GM19025 (cell line): ENCODE results near the gene KIR2DL4.
"Not testable (repeated sequence)": the region's sequence is repeated elsewhere in the genome, so short reads cannot be mapped to it uniquely, and the experiment has no call there.

Experiments
- ATAC-seq: cut with Tn5 transposase; IDR thresholded peaks from one replicate; pipeline ENCODE4 v1.9.1; 2021; ENCODE audit warnings: mild to moderate bottlenecking, low read depth, moderate library complexity; ENCODE audit not compliant: unreplicated experiment

Gene KIR2DL4

DNA sequence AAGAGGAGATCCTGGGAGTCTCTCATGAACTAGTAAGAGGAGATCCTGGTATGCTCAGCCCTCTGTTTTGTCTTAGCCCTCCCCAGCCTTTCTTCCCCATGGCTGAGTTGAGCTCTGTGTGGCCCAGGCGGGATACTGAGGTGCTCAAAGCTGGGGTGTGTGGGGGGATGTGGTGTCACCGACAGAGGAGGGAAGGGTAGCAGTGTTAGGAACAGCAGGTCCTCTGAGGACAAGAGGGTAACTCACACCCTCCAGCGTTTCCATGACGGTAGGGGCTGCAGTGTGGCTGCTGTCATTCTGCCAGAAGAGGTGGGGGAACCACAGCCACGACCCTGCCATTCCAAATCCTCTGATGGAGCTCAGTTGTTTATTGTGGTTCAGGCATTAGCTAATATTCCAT is 691 bp downstream of the KIR2DL4 start:
- ATAC-seq: no peak

DNA sequence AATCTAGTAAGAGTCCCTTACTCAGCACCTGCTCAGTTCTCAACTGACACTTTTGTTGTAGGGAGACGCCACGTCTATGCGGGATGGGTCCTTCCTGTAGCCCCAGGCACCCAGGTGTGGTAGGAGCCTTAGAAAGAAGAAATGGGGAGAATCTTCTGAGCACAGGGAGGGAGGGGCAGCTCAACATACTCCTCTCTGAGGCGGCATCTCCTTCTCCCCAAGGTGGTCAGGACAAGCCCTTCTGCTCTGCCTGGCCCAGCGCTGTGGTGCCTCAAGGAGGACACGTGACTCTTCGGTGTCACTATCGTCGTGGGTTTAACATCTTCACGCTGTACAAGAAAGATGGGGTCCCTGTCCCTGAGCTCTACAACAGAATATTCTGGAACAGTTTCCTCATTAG is 1.2 kb downstream of the KIR2DL4 start:
- ATAC-seq: no peak

DNA sequence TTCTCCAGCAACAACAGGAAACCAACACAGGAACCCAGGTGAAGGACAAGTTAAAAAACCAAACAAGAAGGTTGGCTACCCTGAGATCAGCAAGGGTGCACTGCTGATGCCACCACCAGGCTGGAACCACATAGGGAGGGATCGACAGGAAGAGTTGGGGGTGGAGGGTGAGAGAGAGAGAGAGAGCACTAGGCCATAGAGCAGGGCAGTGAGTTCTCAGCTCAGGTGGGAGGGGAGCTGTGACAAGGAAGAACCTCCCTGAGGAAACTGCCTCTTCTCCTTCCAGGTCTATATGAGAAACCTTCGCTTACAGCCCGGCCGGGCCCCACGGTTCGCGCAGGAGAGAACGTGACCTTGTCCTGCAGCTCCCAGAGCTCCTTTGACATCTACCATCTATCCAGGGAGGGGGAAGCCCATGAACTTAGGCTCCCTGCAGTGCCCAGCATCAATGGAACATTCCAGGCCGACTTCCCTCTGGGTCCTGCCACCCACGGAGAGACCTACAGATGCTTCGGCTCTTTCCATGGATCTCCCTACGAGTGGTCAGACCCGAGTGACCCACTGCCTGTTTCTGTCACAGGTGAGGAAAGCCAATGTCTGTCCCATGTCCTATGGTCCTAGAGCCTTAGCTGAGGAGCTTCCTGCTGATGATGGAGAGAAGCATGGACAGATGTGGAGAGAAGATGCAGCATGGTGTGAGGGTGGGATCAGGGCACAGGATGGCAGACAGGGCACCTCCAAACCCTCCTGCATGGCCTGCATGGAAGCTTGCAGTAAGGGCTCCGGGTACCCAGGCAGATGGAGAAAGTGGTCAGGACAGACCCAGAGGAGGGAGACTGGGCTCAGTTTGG is 2.5 kb downstream of the KIR2DL4 start:
- ATAC-seq: no peak

DNA sequence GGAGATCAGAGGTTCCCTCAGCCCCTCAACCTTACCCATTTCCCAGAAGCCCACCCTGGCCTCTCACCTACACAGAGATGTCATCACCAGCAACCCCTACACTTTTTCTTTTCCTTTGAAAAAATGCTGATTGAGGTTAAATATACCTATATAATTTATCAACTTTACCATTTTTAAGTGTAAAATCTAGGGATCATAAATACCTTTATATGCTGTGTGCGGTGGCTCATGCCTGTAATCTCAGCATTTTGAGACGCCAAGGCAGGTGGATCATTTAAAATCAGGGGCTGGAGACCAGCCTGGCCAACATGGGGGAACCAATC is 3.1 kb downstream of the KIR2DL4 start:
- ATAC-seq: no peak

DNA sequence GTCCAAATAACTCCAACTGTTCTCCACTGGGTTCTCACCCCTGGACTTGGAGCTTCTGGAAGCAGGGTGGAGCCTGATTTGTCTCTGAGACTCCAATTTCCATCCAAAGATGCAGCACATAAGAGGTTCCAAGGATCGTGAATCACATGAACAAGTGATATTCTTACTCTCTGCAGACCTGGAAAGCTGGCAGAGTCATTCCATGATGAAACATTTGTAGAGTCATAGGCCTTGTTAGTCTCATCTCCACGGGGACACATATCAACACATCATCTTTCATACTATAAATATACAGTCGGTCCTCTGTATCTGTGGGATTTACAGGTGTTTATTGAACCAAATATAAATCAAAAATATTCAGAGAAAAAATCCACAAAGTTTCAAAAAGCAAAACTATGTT is 11.2 kb downstream of the KIR2DL4 start:
- not testable (repeated sequence) for ATAC-seq

DNA sequence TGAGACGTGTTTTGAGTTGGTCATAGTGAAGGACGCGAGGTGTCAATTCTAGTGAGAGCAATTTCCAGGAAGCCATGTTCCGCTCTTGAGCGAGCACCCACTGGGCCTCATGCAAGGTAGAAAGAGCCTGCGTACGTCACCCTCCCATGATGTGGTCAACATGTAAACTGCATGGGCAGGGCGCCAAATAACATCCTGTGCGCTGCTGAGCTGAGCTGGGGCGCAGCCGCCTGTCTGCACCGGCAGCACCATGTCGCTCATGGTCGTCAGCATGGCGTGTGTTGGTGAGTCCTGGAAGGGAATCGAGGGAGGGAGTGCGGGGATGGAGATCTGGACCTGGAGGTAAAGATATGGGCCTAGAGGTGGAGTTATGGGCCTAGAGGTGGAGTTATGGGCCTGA is 12.8 kb downstream of the KIR2DL4 start, which contains the start of gene KIR3DL1:
Gene KIR3DL1 (plus strand): TSS at position 218 of the 400 bp plus-strand sequence.
- ATAC-seq: not testable (repeated sequence)

DNA sequence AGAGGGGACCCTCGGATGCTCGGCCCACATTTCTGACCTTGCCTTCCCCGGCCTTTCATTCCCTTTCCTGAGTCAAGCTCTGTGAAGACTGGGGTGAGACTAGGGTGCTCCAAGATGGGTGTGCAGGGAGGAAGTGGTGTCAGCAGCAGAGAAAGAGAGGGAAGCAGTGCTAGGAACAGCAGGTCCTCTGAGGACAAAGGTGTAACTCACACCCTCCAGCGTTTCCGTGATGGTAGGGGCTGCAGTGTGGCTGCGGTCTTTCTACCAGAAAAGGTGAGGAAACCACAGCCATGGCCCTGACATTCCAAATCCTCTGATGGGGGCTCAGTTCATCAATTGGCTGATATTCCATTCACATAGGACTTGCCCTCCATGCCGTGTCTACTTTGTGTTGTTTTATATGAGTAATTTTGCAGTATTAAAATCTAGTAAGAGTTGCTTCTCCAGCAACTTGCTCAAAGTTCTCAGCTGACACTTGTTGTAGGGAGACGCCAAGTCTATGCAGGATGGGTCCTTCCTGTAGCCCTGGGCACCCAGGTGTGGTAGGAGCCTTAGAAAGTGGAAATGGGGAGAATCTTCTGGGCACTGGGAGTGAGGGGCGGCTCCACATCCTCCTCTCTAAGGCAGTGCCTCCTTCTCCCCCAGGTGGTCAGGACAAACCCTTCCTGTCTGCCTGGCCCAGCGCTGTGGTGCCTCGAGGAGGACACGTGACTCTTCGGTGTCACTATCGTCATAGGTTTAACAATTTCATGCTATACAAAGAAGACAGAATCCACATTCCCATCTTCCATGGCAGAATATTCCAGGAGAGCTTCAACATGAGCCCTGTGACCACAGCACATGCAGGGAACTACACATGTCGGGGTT is 14.5 kb downstream of the KIR2DL4 start:
- no peak for ATAC-seq

DNA sequence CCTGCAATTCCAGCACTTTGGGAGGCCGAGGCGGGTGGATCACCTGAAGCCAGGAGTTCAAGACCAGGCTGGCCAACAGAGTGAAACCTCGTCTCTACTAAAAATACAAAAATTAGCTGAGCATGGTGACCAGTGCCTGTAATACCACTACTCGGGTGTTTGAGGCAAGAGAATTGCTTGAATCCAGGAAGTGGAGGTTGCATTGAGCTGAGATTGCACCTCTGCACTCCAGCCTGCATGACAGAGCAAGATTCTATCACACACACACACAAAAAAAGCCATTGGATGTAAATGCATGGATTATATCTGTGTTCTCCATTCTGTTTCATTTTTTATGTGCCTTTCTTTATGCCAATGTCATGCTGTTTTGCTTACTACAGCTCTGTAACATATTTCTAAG is 21.0 kb downstream of the KIR2DL4 start:
- not testable (repeated sequence) for ATAC-seq

DNA sequence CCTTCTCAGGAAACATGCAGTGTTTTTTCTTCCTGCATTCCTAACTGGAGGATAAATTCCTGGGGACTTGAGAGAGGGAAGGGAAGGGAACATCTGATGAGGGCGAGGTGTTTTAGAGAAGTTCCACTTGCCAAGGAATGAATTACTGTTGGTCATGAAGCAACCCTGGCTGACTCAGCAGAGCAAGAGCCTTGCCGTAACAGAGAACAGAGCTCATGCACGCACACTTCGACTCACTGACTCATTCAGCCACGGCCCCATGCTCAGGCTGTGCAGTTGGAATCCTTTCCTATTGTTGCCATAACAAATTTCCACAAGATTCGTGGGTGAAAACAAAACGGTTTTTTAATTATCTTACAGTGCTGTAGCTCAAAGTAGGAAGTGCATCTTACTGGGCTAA is 21.9 kb downstream of the KIR2DL4 start:
- not testable (repeated sequence) for ATAC-seq

DNA sequence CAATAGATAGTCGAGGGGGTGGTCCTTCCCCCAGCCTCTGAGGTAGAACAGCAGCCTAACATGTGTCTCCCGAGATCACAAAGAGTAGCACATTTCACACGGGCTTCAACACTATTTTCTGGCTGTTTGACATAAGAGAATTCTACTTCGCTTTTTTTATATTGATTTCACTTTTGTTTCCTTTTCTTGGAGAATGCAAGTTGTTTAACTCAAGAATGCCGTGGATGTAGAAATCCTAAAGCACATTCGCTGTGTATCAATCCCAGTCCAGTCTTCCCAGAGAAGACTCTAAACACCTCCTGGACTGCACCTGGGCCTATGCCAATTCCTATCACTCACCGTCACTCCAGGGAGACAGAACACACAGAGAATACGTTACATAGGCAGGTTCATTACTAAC is 24.7 kb downstream of the KIR2DL4 start:
- ATAC-seq: not testable (repeated sequence)

DNA sequence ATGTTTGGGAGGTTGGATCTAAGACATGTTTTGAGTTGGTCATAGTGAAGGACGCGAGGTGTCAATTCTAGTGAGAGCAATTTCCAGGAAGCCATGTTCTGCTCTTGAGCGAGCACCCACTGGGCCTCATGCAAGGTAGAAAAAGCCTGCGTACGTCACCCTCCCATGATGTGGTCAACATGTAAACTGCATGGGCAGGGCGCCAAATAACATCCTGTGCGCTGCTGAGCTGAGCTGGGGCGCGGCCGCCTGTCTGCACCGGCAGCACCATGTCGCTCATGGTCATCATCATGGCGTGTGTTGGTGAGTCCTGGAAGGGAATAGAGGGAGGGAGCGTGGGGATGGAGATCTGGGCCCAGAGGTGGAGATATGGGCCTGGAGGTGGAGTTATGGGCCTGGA is 29.1 kb downstream of the KIR2DL4 start, which contains the start of gene KIR2DS4:
Gene KIR2DS4 (plus strand): TSS at position 181 of the 400 bp plus-strand sequence.
- ATAC-seq: not testable (repeated sequence)

DNA sequence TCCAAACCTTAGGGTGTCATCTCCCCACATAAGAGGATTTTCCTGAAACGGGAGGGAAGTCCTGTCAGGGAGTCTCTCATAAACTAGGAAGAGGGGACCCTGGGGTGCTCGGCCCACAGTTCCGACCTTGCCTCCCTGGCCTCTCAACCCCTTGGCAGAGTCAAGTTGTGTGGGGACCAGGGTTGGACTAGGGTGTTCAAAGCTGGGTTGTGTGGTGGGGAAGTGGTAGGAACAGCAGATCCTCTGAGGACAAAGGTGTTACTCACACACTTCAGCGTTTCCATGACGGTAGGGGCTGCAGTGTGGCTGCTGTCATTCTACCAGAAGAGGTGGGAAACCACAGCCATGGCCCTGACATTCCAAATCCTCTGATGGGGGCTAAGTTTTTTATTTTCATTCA is 31.7 kb downstream of the KIR2DL4 start:
- not testable (repeated sequence) for ATAC-seq

DNA sequence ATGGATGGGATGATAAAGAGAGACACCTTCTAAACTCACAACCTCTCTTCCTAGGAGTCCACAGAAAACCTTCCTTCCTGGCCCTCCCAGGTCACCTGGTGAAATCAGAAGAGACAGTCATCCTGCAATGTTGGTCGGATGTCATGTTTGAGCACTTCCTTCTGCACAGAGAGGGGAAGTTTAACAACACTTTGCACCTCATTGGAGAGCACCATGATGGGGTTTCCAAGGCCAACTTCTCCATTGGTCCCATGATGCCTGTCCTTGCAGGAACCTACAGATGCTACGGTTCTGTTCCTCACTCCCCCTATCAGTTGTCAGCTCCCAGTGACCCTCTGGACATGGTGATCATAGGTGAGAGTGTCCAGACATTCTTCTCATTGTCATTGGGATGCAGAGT is 34.1 kb downstream of the KIR2DL4 start:
- not testable (repeated sequence) for ATAC-seq

DNA sequence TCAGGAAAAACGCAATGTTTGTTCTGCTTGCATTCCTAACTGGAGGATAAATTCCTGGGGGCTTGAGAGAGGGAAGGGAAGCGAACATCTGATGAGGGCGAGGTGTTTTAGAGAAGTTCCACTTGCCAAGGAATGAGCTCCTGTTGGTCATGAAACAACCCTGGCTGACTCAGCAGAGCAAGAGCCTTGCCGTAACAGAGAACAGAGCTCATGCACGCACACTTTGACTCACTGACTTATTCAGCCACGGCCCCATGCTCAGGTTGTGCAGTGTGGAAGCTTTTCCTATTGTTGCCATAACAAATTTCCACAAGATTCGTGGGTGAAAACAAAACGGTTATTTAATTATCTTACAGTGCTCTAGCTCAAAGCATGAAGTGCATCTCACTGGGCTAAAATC is 39.8 kb downstream of the KIR2DL4 start:
- ATAC-seq: not testable (repeated sequence)

DNA sequence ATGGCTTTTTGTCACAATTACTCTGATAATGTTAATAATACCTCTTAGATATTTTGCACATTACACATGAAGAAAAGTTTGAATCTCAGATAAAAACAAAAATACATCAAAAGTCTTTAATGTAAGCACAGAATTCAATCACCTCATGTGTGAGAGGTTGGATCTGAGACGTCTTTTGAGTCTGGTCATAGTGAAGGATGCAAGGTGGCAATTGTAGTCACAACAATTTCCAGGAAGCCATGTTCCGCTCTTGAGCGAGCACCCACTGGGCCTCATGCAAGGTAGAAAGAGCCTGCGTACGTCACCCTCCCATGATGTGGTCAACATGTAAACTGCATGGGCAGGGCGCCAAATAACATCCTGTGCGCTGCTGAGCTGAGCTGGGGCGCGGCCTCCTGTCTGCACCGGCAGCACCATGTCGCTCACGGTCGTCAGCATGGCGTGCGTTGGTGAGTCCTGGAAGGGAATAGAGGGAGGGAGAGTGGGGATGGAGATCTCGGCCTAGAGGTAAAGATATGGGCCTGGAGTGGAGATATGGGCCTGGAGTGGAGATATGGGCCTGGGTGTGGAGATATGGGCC is 46.7 kb downstream of the KIR2DL4 start, which contains the start of gene KIR3DL2:
Gene KIR3DL2 (plus strand): TSS at position 383 of the 580 bp plus-strand sequence. CDS start 33 bp downstream, at position 416.
- not testable (repeated sequence) for ATAC-seq

DNA sequence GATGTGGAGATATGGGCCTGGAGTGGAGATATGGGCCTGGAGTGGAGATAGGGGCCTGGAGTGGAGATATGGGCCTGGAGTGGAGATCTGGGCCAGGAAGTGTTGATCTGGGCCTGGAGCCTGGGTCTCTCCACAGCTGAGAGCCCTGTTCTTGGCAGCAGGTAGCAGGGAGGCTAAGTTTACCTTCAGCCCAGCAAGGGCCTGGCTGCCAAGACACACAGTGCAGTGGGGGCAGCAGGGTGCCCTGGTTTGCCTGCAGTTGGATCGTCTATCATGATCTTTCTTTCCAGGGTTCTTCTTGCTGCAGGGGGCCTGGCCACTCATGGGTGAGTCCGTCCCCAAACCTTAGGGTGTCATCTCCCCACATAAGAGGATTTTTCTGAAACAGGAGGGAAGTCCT is 47.5 kb downstream of the KIR2DL4 start:
- no peak for ATAC-seq

DNA sequence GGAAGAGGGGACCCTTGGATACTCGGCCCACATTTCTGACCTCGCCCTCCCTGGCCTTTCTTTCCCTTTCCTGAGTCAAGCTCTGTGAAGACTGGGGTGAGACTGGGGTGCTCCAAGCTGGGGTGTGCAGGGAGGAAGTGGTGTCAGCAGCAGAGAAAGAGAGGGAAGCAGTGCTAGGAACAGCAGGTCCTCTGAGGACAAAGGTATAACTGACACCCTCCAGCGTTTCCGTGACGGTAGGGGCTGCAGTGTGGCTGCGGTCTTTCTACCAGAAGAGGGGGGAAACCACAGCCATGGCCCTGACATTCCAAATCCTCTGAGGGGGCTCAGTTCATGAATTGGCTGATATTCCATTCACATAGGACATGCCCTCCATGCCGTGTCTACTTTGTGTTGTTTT is 47.9 kb downstream of the KIR2DL4 start:
- ATAC-seq: no peak

DNA sequence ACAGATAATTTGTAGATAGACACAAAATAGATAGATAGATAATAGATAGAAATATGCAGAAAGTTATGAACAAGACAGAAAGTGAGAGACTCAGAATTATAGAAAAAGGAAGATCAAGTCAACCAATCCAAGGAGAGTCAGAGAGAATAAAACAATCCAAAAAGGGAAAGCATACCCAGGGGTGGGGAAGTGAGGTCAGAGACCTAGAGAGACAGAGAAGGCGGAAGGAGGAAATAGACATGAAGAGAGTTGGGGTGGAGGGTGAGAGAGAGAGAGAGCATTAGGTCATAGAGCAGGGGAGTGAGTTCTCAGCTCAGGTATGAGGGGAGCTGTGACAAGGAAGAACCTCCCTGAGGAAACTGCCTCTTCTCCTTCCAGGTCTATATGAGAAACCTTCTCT is 51.8 kb downstream of the KIR2DL4 start:
- ATAC-seq: not testable (repeated sequence)

DNA sequence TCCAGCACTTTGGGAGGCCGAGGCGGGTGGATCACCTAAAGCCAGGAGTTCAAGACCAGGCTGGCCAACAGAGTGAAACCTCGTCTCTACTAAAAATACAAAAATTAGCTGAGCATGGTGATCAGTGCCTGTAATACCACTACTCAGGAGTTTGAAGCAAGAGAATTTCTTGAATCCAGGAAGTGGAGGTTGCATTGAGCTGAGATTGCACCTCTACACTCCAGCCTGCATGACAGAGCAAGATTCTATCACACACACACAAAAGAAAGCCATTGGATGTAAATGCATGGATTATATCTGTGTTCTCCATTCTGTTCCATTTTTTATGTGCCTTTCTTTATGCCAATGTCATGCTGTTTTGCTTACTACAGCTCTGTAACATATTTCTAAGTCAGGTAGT is 55.1 kb downstream of the KIR2DL4 start:
- not testable (repeated sequence) for ATAC-seq

DNA sequence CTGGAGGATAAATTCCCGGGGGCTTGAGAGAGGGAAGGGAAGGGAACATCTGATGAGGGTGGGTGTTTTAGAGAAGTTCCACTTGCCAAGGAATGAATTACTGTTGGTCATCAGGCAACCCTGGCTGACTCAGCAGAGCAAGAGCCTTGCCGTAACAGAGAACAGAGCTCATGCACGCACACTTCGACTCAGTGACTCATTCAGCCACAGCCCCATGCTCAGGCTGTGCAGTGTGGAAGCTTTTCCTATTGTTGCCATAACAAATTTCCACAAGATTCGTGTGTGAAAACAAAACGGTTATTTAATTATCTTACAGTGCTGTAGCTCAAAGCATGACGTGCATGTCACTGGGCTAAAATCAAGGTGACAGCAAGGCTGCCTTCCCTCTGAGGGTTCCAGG is 56.0 kb downstream of the KIR2DL4 start:
- not testable (repeated sequence) for ATAC-seq

DNA sequence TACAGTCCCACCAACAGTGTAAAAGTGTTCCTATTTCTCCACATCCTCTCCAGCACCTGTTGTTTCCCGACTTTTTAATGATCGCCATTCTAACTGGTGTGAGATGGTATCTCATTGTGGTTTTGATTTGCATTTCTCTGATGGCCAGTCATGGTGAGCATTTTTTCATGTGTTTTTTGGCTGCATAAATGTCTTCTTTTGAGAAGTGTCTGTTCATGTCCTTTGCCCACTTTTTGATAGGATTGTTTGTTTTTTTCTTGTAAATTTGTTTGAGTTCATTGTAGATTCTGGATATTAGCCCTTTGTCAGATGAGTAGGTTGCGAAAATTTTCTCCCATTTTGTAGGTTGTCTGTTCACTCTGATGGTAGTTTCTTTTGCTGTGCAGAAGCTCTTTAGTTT is 60.0 kb downstream of the KIR2DL4 start:
- ATAC-seq: not testable (repeated sequence)
